HCT116 (cell line): ENCODE measurements around the gene ZBTB17. TPM values are rescaled to one million over a fixed set of nuclear protein-coding genes. Genes with fewer than 3 reads are reported as not detected.

Experiments used
- ATAC-seq: fragments of 200-7000 bp; cut with Tn5 transposase; 2 replicates; pipeline ENCODE4 v1.9.1; 2020; ENCODE audit warnings: mild to moderate bottlenecking, moderate library complexity
- BruUV-seq: library from RNA; stranded (reverse); fragments of 400-500 nt; replicated peaks from 2 replicates; lab custom pipeline; 2021; lab: Mats Ljungman, UMichigan
- CTCF ChIA-PET: fragments of 300-600 bp; sonication (Branson Sonifier 250); formaldehyde crosslinking; loops from one replicate; lab custom pipeline; 2021; ENCODE audit warnings: antibody characterized with exemption; lab: Charles Lee
- POLR2A ChIA-PET: fragments of 300-600, 350-600 bp; sonication (Branson Sonifier 250); formaldehyde crosslinking; loops from one replicate; lab custom pipeline; 2021; ENCODE audit warnings: antibody characterized with exemption; lab: Charles Lee
- RAD21 ChIA-PET, 2 experiments: fragments of 300-600 bp; sonication (Branson Sonifier 250); formaldehyde crosslinking; loops; one replicate each; lab custom pipeline; 2023; ENCODE audit warnings: low total read pairs in 2 of 2; ENCODE audit not compliant: uncharacterized antibody in 2 of 2, unreplicated experiment in 2 of 2, low non-redundant PET in 1 of 2; lab: Charles Lee
- DNase-seq: peaks from one replicate; pipeline ENCODE4 v3.0.0-alpha.2; 2010; ENCODE audit warnings: low read depth, low spot score
- H2AFZ ChIP-seq: fragments of 200-600 bp; shearing (Covaris generic), sonication (generic); 2 replicates; pipeline ENCODE4 v1.6.1; 2017; ENCODE audit warnings: low read depth, mixed run types, mixed read lengths, antibody characterized with exemption, low read length; ENCODE audit not compliant: poor library complexity, severe bottlenecking
- H3K27ac ChIP-seq: 2 replicates; pipeline ENCODE4 v1.5.1; 2012; ENCODE audit warnings: low read depth, low read length
- H3K27me3 ChIP-seq: fragments of 200-600 bp; sonication (generic); 2 replicates; pipeline ENCODE4 v1.6.1; 2016; ENCODE audit warnings: mixed run types, low read length, mixed read lengths; ENCODE audit not compliant: insufficient read depth
- H3K36me3 ChIP-seq, 2 experiments: fragments of 200-500 bp in 1 of 2; fragments of 200-600 bp in 1 of 2; sonication (Bioruptor generic) in 1 of 2; sonication (generic) in 1 of 2; 2 replicates each; pipeline versions ENCODE4 v1.5.1 to v1.6.1; 2014 to 2016; ENCODE audit warnings: low read length in 2 of 2, inconsistent platforms in 1 of 2, mixed read lengths in 1 of 2, mixed run types in 1 of 2; ENCODE audit not compliant: insufficient read depth in 2 of 2, control insufficient read depth in 1 of 2
- H3K4me1 ChIP-seq, 2 experiments: fragments of 200-600 bp in 1 of 2; sonication (generic) in 1 of 2; 2 replicates each; pipeline versions ENCODE4 v1.5.1 to v1.6.1; 2012 to 2017; ENCODE audit warnings: low read length in 2 of 2, inconsistent platforms in 1 of 2, mild to moderate bottlenecking in 1 of 2, mixed read lengths in 1 of 2, mixed run types in 1 of 2, moderate library complexity in 1 of 2; ENCODE audit not compliant: insufficient read depth in 2 of 2, control insufficient read depth in 1 of 2
- H3K4me2 ChIP-seq: fragments of 200-600 bp; sonication (generic); 2 replicates; pipeline ENCODE4 v1.6.1; 2017; ENCODE audit warnings: mixed run types, low read length, mixed read lengths
- H3K4me3 ChIP-seq, 2 experiments: fragments of 200-600 bp in 1 of 2; sonication (generic) in 1 of 2; replicated peaks in 1 of 2; 2 replicates each; pipeline ENCODE4 v1.5.1; 2011 to 2016; ENCODE audit warnings: low read length in 2 of 2, control low read depth in 1 of 2, low read depth in 1 of 2, mild to moderate bottlenecking in 1 of 2, mixed read lengths in 1 of 2, mixed run types in 1 of 2
- H3K79me2 ChIP-seq: fragments of 200-600 bp; sonication (generic); 2 replicates; pipeline ENCODE4 v1.6.1; 2017; ENCODE audit warnings: mild to moderate bottlenecking, mixed run types, low read length, moderate library complexity, mixed read lengths; ENCODE audit not compliant: insufficient read depth
- H3K9ac ChIP-seq: fragments of 200-600 bp; sonication (generic); 2 replicates; pipeline ENCODE4 v1.6.1; 2016; ENCODE audit warnings: low read length, mixed read lengths
- H3K9me2 ChIP-seq: fragments of 200-600 bp; sonication (generic), shearing (Covaris generic); 2 replicates; pipeline ENCODE4 v1.6.1; 2017; ENCODE audit warnings: mixed run types, mild to moderate bottlenecking, moderate library complexity; ENCODE audit not compliant: insufficient read depth
- H3K9me3 ChIP-seq, 2 experiments: fragments of 200-500 bp in 1 of 2; fragments of 200-600 bp in 1 of 2; sonication (Bioruptor generic) in 1 of 2; sonication (generic) in 1 of 2; 2 replicates each; pipeline ENCODE4 v1.6.1; 2014 to 2017; ENCODE audit warnings: low read length in 2 of 2, mixed read lengths in 2 of 2, inconsistent platforms in 1 of 2, low read depth in 1 of 2, mild to moderate bottlenecking in 1 of 2, mixed run types in 1 of 2, moderate library complexity in 1 of 2; ENCODE audit not compliant: control insufficient read depth in 1 of 2, insufficient read depth in 1 of 2
- H4K20me1 ChIP-seq: fragments of 200-600 bp; sonication (generic), shearing (Covaris generic); 2 replicates; pipeline ENCODE4 v1.6.1; 2017; ENCODE audit warnings: mixed run types, mild to moderate bottlenecking, moderate library complexity; ENCODE audit not compliant: insufficient read depth
- ATF3 ChIP-seq: IDR thresholded peaks from 2 replicates; pipeline ENCODE4 v1.6.1; 2012
- CBX3 ChIP-seq: IDR thresholded peaks from 2 replicates; pipeline ENCODE4 v1.6.1; 2012; ENCODE audit warnings: low read depth
- CEBPB ChIP-seq: IDR thresholded peaks from 2 replicates; pipeline ENCODE4 v1.6.1; 2012; ENCODE audit warnings: low read depth
- CTCF ChIP-seq, 3 experiments: fragments of 200-600 bp in 1 of 3; sonication (generic) in 1 of 3; IDR thresholded peaks in 2 of 3; conservative IDR thresholded peaks in 1 of 3; 2 replicates each; pipeline ENCODE4 v1.5.1; 2012 to 2017; ENCODE audit warnings: low read depth in 2 of 3, low read length in 2 of 3, antibody characterized with exemption in 1 of 3, borderline replicate concordance in 1 of 3, control low read depth in 1 of 3, mild to moderate bottlenecking in 1 of 3, mixed read lengths in 1 of 3, mixed run types in 1 of 3, moderate library complexity in 1 of 3; ENCODE audit not compliant: insufficient read depth in 1 of 3
- EGR1 ChIP-seq: IDR thresholded peaks from 2 replicates; pipeline ENCODE4 v1.6.1; 2012; ENCODE audit warnings: low read depth
- EZH2 ChIP-seq: fragments of 200-600 bp; sonication (generic); IDR thresholded peaks from 2 replicates; pipeline ENCODE4 v1.6.1; 2017; ENCODE audit warnings: antibody characterized with exemption, mixed run types
- JUND ChIP-seq: IDR thresholded peaks from 2 replicates; pipeline ENCODE4 v1.6.1; 2012
- POLR2A ChIP-seq: IDR thresholded peaks from 2 replicates; pipeline ENCODE4 v1.7.0; 2011; ENCODE audit warnings: borderline replicate concordance; ENCODE audit not compliant: insufficient read depth, insufficient read length; ENCODE audit errors: extremely low read depth
- POLR2AphosphoS5 ChIP-seq: IDR thresholded peaks from 2 replicates; pipeline ENCODE4 v1.6.1; 2011; ENCODE audit warnings: mild to moderate bottlenecking, low read depth, low read length, moderate library complexity
- RAD21 ChIP-seq: IDR thresholded peaks from 2 replicates; pipeline ENCODE4 v1.6.1; 2012; ENCODE audit warnings: low read depth, mild to moderate bottlenecking
- SIN3A ChIP-seq: IDR thresholded peaks from 2 replicates; pipeline ENCODE4 v1.6.1; 2012; ENCODE audit warnings: low read depth
- SRF ChIP-seq: IDR thresholded peaks from 2 replicates; pipeline ENCODE4 v1.6.1; 2012; ENCODE audit warnings: low read depth
- TCF7L2 ChIP-seq: IDR thresholded peaks from 2 replicates; pipeline ENCODE4 v1.7.0; 2011; ENCODE audit warnings: borderline replicate concordance, inconsistent platforms; ENCODE audit not compliant: insufficient read depth, insufficient read length; ENCODE audit errors: extremely low read depth
- ZBTB33 ChIP-seq: IDR thresholded peaks from 2 replicates; pipeline ENCODE4 v1.6.1; 2011; ENCODE audit warnings: mild to moderate bottlenecking, low read length, moderate library complexity; ENCODE audit not compliant: insufficient replicate concordance; ENCODE audit errors: extremely low read depth
- ZFX ChIP-seq: fragments of 450-650 bp; IDR thresholded peaks from 2 replicates; pipeline ENCODE4 v1.6.1; 2017
- ZNF274 ChIP-seq: fragments of 200-500 bp; sonication (Bioruptor generic); IDR thresholded peaks from 2 replicates; pipeline ENCODE4 v1.6.1; 2014; ENCODE audit warnings: mild to moderate bottlenecking, low read depth, low read length, inconsistent platforms
- intact Hi-C: fragments of 100-400 bp; cut with micrococcal nuclease; formaldehyde crosslinking; loops from 2 replicates; pipeline ENCODE4 v1.10.0; 2022
- total RNA-seq: library from RNA; stranded (reverse); gene quantifications from one replicate; pipeline ENCODE4 v1.2.1, GENCODE V29; 2021; ENCODE audit not compliant: unreplicated experiment
- TF ChIP-seq, protein P1 (sequence below): IDR thresholded peaks from 2 replicates; pipeline ENCODE4 v1.6.1; 2012
- TF ChIP-seq, protein P2 (sequence below): IDR thresholded peaks from 2 replicates; pipeline ENCODE4 v1.6.1; 2012; ENCODE audit warnings: low read depth

Gene ZBTB17
- total RNA-seq, 1 experiment from 2014 or later, result 31.6 TPM

GRCh38 chr1:15974855-15975254 lies 1.0 kb downstream of the ZBTB17 start:
- intact Hi-C loops, result no loop called here

More at GRCh38 chr1:15974855-15975254, 1.0 kb downstream of the ZBTB17 start:
- CTCF ChIA-PET, result interaction anchor here (2.2 kb wide), 1 partner anchor 159 kb away, joined by 6 read pairs; no protein-coding TSS in a partner anchor
- no peaks in the 10 kb centered on the region for H3K27me3 ChIP-seq
- no peak for TF ChIP-seq EGR1
- no peak for TF ChIP-seq POLR2A
- TF ChIP-seq, protein P1, sequence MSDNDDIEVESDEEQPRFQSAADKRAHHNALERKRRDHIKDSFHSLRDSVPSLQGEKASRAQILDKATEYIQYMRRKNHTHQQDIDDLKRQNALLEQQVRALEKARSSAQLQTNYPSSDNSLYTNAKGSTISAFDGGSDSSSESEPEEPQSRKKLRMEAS, result no peak
- TF ChIP-seq CTCF (IDR thresholded peaks at IDR 0.05 in 2 of 3, conservative IDR thresholded peaks at IDR 0.05 in 1 of 3; ENCODE audit: borderline replicate concordance in 1 of 3, insufficient read depth in 1 of 3, low read depth in 2 of 3, low read length in 2 of 3), result no peak
- TF ChIP-seq POLR2AphosphoS5, result no peak
- TF ChIP-seq ZNF274, result no peak
- TF ChIP-seq CEBPB, result no peak
- TF ChIP-seq RAD21, result no peak
- TF ChIP-seq JUND, result no peak
- no peak for TF ChIP-seq SRF
- TF ChIP-seq ATF3, result no peak
- no peak for TF ChIP-seq CBX3
- TF ChIP-seq EZH2, result no peak
- no peak for TF ChIP-seq TCF7L2
- TF ChIP-seq, protein P2, sequence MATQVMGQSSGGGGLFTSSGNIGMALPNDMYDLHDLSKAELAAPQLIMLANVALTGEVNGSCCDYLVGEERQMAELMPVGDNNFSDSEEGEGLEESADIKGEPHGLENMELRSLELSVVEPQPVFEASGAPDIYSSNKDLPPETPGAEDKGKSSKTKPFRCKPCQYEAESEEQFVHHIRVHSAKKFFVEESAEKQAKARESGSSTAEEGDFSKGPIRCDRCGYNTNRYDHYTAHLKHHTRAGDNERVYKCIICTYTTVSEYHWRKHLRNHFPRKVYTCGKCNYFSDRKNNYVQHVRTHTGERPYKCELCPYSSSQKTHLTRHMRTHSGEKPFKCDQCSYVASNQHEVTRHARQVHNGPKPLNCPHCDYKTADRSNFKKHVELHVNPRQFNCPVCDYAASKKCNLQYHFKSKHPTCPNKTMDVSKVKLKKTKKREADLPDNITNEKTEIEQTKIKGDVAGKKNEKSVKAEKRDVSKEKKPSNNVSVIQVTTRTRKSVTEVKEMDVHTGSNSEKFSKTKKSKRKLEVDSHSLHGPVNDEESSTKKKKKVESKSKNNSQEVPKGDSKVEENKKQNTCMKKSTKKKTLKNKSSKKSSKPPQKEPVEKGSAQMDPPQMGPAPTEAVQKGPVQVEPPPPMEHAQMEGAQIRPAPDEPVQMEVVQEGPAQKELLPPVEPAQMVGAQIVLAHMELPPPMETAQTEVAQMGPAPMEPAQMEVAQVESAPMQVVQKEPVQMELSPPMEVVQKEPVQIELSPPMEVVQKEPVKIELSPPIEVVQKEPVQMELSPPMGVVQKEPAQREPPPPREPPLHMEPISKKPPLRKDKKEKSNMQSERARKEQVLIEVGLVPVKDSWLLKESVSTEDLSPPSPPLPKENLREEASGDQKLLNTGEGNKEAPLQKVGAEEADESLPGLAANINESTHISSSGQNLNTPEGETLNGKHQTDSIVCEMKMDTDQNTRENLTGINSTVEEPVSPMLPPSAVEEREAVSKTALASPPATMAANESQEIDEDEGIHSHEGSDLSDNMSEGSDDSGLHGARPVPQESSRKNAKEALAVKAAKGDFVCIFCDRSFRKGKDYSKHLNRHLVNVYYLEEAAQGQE, result no peak
- no peak for TF ChIP-seq ZFX
- TF ChIP-seq ZBTB33, result no peak
- no peak for TF ChIP-seq SIN3A
- H4K20me1 ChIP-seq, result no peaks in the 10 kb centered on the region
- H3K9me3 ChIP-seq, result peaks cover 0 to under 1% of the 10 kb centered on the region in 2 experiments; a peak in 1 of 4 replicates
- POLR2A ChIA-PET, result no interaction called here
- H3K79me2 ChIP-seq, result peaks cover 25% of the 10 kb centered on the region
- DNase-seq, result no peak
- peak overlapping the region; percentile 81 for H3K4me3 ChIP-seq
- H2AFZ ChIP-seq, result no peak overlapping the region
- H3K9me2 ChIP-seq, result no peaks in the 10 kb centered on the region
- H3K4me2 ChIP-seq, result peak overlapping the region; percentile 97
- H3K27ac ChIP-seq, result peak overlapping the region; percentile 48
- peaks cover 2 to 6% of the 10 kb centered on the region in 2 experiments; a peak in 2 of 4 replicates for H3K36me3 ChIP-seq
- TSS peak; percentile 63 for BruUV-seq
- H3K9ac ChIP-seq, result peak overlapping the region; percentile 75
- no peak for ATAC-seq
- peaks cover 8 to 16% of the 10 kb centered on the region in 2 experiments; a peak in 3 of 4 replicates for H3K4me1 ChIP-seq
- RAD21 ChIA-PET, result no interaction called here
